HCT116 (cell line): ENCODE data around the gene TDRD9.

ENCODE experiments used
- EZH2 ChIP-seq: fragments of 200-600 bp; sonication (generic); IDR thresholded peaks from 2 replicates; pipeline ENCODE4 v1.6.1; 2017; ENCODE audit warnings: antibody characterized with exemption, mixed run types
- EZH2phosphoT487 ChIP-seq: fragments of 200-600 bp; IDR thresholded peaks from 2 replicates; pipeline ENCODE4 v1.6.1; 2018; ENCODE audit warnings: antibody characterized with exemption, borderline replicate concordance
- POLR2A ChIP-seq: IDR thresholded peaks from 2 replicates; pipeline ENCODE4 v1.7.0; 2011; ENCODE audit warnings: borderline replicate concordance; ENCODE audit not compliant: insufficient read depth, insufficient read length; ENCODE audit errors: extremely low read depth
- POLR2AphosphoS5 ChIP-seq: IDR thresholded peaks from 2 replicates; pipeline ENCODE4 v1.6.1; 2011; ENCODE audit warnings: mild to moderate bottlenecking, low read depth, low read length, moderate library complexity
- RAD21 ChIP-seq: IDR thresholded peaks from 2 replicates; pipeline ENCODE4 v1.6.1; 2012; ENCODE audit warnings: low read depth, mild to moderate bottlenecking
- SRF ChIP-seq: IDR thresholded peaks from 2 replicates; pipeline ENCODE4 v1.6.1; 2012; ENCODE audit warnings: low read depth
- TCF7L2 ChIP-seq: IDR thresholded peaks from 2 replicates; pipeline ENCODE4 v1.7.0; 2011; ENCODE audit warnings: borderline replicate concordance, inconsistent platforms; ENCODE audit not compliant: insufficient read depth, insufficient read length; ENCODE audit errors: extremely low read depth
- YY1 ChIP-seq: IDR thresholded peaks from 2 replicates; pipeline ENCODE4 v1.6.1; 2011; ENCODE audit warnings: low read length, low read depth, moderate library complexity, mild to moderate bottlenecking; ENCODE audit not compliant: insufficient replicate concordance; ENCODE audit errors: extremely low read depth
- TF ChIP-seq, protein P1 (sequence below): IDR thresholded peaks from 2 replicates; pipeline ENCODE4 v1.6.1; 2012
- TF ChIP-seq, protein P2 (sequence below), 3 experiments: fragments of 200-600 bp in 1 of 3; sonication (generic) in 1 of 3; IDR thresholded peaks in 2 of 3; conservative IDR thresholded peaks in 1 of 3; 2 replicates each; pipeline ENCODE4 v1.5.1; 2012 to 2017; ENCODE audit warnings: low read depth in 2 of 3, low read length in 2 of 3, antibody characterized with exemption in 1 of 3, borderline replicate concordance in 1 of 3, control low read depth in 1 of 3, mild to moderate bottlenecking in 1 of 3, mixed read lengths in 1 of 3, mixed run types in 1 of 3, moderate library complexity in 1 of 3; ENCODE audit not compliant: insufficient read depth in 1 of 3
- TF ChIP-seq, protein P3 (sequence below): IDR thresholded peaks from 2 replicates; pipeline ENCODE4 v1.6.1; 2012
- TF ChIP-seq, protein P4 (sequence below): IDR thresholded peaks from 2 replicates; pipeline ENCODE4 v1.6.1; 2011; ENCODE audit warnings: mild to moderate bottlenecking, low read length, moderate library complexity; ENCODE audit not compliant: insufficient replicate concordance; ENCODE audit errors: extremely low read depth

DNA sequence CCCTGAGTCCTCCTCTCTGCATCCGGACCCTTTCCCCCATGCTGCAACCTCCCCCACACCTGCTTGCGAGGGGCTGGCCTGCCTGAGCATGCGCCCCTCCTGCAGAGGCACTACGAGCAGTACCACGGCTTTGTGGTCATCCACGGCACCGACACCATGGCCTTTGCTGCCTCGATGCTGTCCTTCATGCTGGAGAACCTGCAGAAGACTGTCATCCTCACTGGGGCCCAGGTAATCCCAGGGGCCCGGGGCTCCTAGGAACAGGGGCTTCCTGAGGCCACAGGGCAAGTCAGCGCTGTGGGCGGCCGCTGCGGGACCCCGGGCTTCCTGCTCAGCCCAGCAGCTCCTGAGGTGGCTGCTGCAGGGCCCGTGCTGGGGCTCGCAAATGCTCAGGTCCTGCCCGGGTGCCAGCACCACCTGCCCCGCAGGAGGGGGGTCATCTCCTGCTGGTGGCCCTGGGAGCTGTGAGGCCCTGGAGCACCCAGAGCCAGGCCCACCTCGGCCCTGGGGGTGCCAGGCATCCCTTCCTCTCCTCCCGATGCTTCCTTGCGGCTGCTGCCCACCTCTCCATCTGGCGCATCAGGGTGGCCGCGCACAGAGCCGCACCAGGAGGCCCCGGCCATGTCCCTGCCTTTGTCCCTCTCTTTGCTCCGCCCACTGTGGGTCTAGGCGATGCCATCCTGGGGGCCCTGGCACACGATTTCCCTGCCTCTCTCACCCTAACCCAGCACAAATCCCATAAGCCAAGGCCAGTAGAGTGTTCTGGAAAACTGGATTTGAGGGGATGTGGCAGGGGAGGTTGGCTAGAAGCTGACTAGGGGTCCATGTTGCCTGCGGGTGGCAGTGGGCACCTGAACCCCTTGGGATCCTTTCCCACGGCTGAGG is 167.4 kb downstream of the TDRD9 start:
- TF ChIP-seq, protein P1, sequence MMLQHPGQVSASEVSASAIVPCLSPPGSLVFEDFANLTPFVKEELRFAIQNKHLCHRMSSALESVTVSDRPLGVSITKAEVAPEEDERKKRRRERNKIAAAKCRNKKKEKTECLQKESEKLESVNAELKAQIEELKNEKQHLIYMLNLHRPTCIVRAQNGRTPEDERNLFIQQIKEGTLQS: no peak
- TF ChIP-seq, protein P2, sequence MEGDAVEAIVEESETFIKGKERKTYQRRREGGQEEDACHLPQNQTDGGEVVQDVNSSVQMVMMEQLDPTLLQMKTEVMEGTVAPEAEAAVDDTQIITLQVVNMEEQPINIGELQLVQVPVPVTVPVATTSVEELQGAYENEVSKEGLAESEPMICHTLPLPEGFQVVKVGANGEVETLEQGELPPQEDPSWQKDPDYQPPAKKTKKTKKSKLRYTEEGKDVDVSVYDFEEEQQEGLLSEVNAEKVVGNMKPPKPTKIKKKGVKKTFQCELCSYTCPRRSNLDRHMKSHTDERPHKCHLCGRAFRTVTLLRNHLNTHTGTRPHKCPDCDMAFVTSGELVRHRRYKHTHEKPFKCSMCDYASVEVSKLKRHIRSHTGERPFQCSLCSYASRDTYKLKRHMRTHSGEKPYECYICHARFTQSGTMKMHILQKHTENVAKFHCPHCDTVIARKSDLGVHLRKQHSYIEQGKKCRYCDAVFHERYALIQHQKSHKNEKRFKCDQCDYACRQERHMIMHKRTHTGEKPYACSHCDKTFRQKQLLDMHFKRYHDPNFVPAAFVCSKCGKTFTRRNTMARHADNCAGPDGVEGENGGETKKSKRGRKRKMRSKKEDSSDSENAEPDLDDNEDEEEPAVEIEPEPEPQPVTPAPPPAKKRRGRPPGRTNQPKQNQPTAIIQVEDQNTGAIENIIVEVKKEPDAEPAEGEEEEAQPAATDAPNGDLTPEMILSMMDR (IDR thresholded peaks at IDR 0.05 in 2 of 3, conservative IDR thresholded peaks at IDR 0.05 in 1 of 3; ENCODE audit: borderline replicate concordance in 1 of 3, insufficient read depth in 1 of 3, low read depth in 2 of 3, low read length in 2 of 3): no peak
- TF ChIP-seq POLR2AphosphoS5 (no peak), SRF (no peak), RAD21 (no peak), EZH2 (no peak), YY1 (no peak), POLR2A (no peak), TCF7L2 (no peak), EZH2phosphoT487 (no peak)
- TF ChIP-seq, protein P3, sequence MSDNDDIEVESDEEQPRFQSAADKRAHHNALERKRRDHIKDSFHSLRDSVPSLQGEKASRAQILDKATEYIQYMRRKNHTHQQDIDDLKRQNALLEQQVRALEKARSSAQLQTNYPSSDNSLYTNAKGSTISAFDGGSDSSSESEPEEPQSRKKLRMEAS: no peak
- TF ChIP-seq, protein P4, sequence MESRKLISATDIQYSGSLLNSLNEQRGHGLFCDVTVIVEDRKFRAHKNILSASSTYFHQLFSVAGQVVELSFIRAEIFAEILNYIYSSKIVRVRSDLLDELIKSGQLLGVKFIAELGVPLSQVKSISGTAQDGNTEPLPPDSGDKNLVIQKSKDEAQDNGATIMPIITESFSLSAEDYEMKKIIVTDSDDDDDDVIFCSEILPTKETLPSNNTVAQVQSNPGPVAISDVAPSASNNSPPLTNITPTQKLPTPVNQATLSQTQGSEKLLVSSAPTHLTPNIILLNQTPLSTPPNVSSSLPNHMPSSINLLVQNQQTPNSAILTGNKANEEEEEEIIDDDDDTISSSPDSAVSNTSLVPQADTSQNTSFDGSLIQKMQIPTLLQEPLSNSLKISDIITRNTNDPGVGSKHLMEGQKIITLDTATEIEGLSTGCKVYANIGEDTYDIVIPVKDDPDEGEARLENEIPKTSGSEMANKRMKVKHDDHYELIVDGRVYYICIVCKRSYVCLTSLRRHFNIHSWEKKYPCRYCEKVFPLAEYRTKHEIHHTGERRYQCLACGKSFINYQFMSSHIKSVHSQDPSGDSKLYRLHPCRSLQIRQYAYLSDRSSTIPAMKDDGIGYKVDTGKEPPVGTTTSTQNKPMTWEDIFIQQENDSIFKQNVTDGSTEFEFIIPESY: no peak
